ENCODE results near the gene AKAP12. TPM values are rescaled to one million over a fixed set of nuclear protein-coding genes. Genes with fewer than 3 reads are reported as not detected.

AKAP12 gene
- polyA plus RNA-seq, 2 of the 4 experiments (the other 2 are of a cell fraction) = 32.1 to 192 TPM

DNA sequence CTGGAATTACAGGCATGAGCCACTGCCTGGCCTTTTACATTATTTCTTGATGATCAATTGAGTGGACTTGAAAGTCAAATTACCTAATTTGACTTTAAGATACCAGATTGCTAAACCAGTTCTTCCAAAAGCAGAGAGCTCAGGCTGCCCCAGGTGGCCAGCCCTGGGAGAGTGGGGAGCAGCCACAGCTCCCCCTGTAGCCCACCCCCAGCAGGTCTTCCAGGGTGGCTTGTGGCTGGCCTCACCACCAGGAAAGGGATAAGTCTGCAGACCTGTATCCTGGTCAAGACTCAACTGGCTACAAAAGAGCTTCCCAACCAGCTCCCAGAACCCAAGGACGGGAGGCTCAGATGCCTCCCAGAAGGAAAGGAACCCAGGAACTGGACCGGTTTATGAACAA is 23.8 kb upstream of the AKAP12 start:
- WGBS (ENCODE audit: missing lambda C conversion rate) = 83% methylated on average over 2 of the region's 2 CpGs
- TF ChIP-seq CBX8 (IDR thresholded peaks at IDR 0.05) = no peak
- TF ChIP-seq TFCP2L1 (CRISPR knock-in tag; IDR thresholded peaks at IDR 0.05) = no peak
- no peak for TF ChIP-seq SMC3 (IDR thresholded peaks at IDR 0.05)
- no peak for TF ChIP-seq CEBPB (IDR thresholded peaks at IDR 0.05)
- TF ChIP-seq HOXB5 (CRISPR knock-in tag; IDR thresholded peaks at IDR 0.05) = no peak
- TF ChIP-seq ESRRA (IDR thresholded peaks at IDR 0.05; ENCODE audit: borderline replicate concordance, low read length) = no peak
- no peak for TF ChIP-seq BCL3 (IDR thresholded peaks at IDR 0.05)
- no peak for TF ChIP-seq BHLHE40 (IDR thresholded peaks at IDR 0.05; ENCODE audit: low read depth, low read length)

DNA sequence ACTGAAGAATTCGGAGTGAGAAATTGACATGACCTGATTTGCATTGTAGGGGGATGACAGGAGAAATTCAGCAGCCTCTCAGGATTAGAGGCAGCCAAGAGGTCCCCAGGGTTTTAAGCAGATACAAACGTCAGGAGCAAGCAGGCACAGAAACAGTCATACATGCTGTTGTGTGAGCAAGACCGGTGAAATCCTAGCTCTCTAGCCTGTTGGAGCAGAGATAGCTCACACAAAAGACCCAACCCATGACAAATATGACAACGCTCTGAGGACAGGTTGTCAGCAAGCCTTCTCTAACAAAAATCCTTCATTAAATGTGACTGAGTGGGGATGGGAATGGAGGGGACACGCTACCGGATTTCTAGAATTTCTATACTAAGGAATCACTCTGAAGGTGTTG is 23.0 kb upstream of the AKAP12 start:
- POLR2A ChIA-PET = no interaction called here

More for the DNA sequence above, 23.8 kb upstream of the AKAP12 start:
- FAIRE-seq = no peak
- Histone ChIP-seq H3K4me3 (no peak overlapping the region), H3K4me2 (no peak overlapping the region), H3K4me1 (no peaks in the 10 kb centered on the region), H3K27ac (no peak overlapping the region), H3K9me3 (peaks cover 14% of the 10 kb centered on the region; the same call in 2 of the 3 replicates)
- DNase-seq (ENCODE audit: low read depth in 1 of 2, low spot score in 1 of 2) = no peak
- ATAC-seq = no peak
- ChIA-PET CTCF (interaction anchor here (1.0 kb wide), 1 partner anchor 10 kb away, joined by 3 read pairs; no protein-coding TSS in a partner anchor), POLR2A (no interaction called here)

DNA sequence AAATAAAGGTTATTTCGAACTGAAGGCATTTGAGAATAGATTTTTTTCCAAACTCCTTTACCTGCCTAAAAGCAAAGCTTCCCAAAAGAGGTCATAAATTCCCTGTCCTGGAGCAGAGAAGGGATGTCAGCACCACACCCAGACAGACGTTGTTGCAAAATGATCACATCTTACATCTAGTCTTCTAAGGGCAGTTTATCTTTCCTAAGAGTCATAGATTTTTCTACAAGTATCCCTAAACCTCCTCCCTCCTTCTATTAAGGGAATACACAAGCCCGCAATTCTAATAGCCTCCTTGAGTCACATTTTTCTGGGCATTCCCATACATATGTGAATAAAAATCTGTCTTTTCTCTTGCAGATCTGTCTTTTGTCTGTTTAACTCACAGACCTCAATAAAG is 20.6 kb upstream of the AKAP12 start:
- Histone ChIP-seq H3K4me2 (no peak overlapping the region), H3K4me3 (no peak overlapping the region), H3K4me1 (no peaks in the 10 kb centered on the region), H3K9me3 (no peaks in the 10 kb centered on the region), H3K27ac (no peak overlapping the region)
- CTCF ChIA-PET = interaction anchor here (1.3 kb wide), 1 partner anchor 14 kb away, joined by 3 read pairs; no protein-coding TSS in a partner anchor
- FAIRE-seq (no peak), DNase-seq (ENCODE audit: low read depth in 1 of 2, low spot score in 1 of 2) (no peak), ATAC-seq (no peak)
- no peak for TF ChIP-seq CHD2 (IDR thresholded peaks at IDR 0.05; ENCODE audit: low read length, partially characterized antibody)
- TF ChIP-seq KDM1A (IDR thresholded peaks at IDR 0.05; ENCODE audit: low read depth) = no peak
- no peak for TF ChIP-seq FOSL2 (IDR thresholded peaks at IDR 0.05)
- no peak for TF ChIP-seq FOSL2 (CRISPR knock-in tag; IDR thresholded peaks at IDR 0.05)
- TF ChIP-seq ZNF302 (CRISPR knock-in tag; IDR thresholded peaks at IDR 0.05) = no peak
- TF ChIP-seq RNF2 (IDR thresholded peaks at IDR 0.05; ENCODE audit: borderline replicate concordance, low read depth) = no peak
- no peak for TF ChIP-seq MAZ (IDR thresholded peaks at IDR 0.05; ENCODE audit: borderline replicate concordance, low read depth, low read length)
- TF ChIP-seq ZC3H11A (IDR thresholded peaks at IDR 0.05) = no peak
- no peak for TF ChIP-seq BHLHE40 (IDR thresholded peaks at IDR 0.05; ENCODE audit: low read depth, low read length)
- TF ChIP-seq, protein P1, sequence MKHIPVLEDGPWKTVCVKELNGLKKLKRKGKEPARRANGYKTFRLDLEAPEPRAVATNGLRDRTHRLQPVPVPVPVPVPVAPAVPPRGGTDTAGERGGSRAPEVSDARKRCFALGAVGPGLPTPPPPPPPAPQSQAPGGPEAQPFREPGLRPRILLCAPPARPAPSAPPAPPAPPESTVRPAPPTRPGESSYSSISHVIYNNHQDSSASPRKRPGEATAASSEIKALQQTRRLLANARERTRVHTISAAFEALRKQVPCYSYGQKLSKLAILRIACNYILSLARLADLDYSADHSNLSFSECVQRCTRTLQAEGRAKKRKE (CRISPR knock-in tag; IDR thresholded peaks at IDR 0.05; ENCODE audit: low read depth) = no peak
- 68% methylated on average over 3 of the region's 3 CpGs for WGBS (ENCODE audit: missing lambda C conversion rate)
- POLR2A ChIA-PET = no interaction called here

More for the DNA sequence above, 23.0 kb upstream of the AKAP12 start:
- no peak for FAIRE-seq
- Histone ChIP-seq H3K4me1 (no peaks in the 10 kb centered on the region), H3K4me3 (no peak overlapping the region), H3K9me3 (peaks cover 9% of the 10 kb centered on the region; the same call in 1 of the 3 replicates), H3K4me2 (no peak overlapping the region), H3K27ac (no peak overlapping the region)
- no peak for TF ChIP-seq ZSCAN20 (CRISPR knock-in tag; IDR thresholded peaks at IDR 0.05)
- TF ChIP-seq, protein P1 (CRISPR knock-in tag; IDR thresholded peaks at IDR 0.05; ENCODE audit: low read depth) = no peak
- TF ChIP-seq CHD4 (IDR thresholded peaks at IDR 0.05; ENCODE audit: borderline replicate concordance) = no peak
- TF ChIP-seq HMGXB4 (CRISPR knock-in tag; IDR thresholded peaks at IDR 0.05; ENCODE audit: borderline replicate concordance) = no peak
- TF ChIP-seq JUN (IDR thresholded peaks at IDR 0.05) = no peak
- no peak for TF ChIP-seq RNF2 (IDR thresholded peaks at IDR 0.05; ENCODE audit: borderline replicate concordance, low read depth)
- TF ChIP-seq HDAC2 (IDR thresholded peaks at IDR 0.05) = no peak
- no peak for TF ChIP-seq PHF8 (IDR thresholded peaks at IDR 0.05; ENCODE audit: borderline replicate concordance, low read depth)
- TF ChIP-seq CBX2 (IDR thresholded peaks at IDR 0.05; ENCODE audit: borderline replicate concordance, low read depth) = no peak
- no peak for TF ChIP-seq POLR2A (IDR thresholded peaks at IDR 0.05; ENCODE audit: low read length)
- TF ChIP-seq RCOR1 (IDR thresholded peaks at IDR 0.05; ENCODE audit: low read depth, low read length) = no peak
- no peak for TF ChIP-seq CHD2 (IDR thresholded peaks at IDR 0.05; ENCODE audit: low read length, partially characterized antibody)
- WGBS (ENCODE audit: missing lambda C conversion rate) = 62% methylated on average over 6 of the region's 6 CpGs
- no peak for DNase-seq (ENCODE audit: low read depth in 1 of 2, low spot score in 1 of 2)
- no peak for ATAC-seq
- CTCF ChIA-PET = interaction anchor here (1.0 kb wide), 1 partner anchor 10 kb away, joined by 3 read pairs; no protein-coding TSS in a partner anchor
